GM21529 (cell line): ENCODE data around the gene HTR3A.

Experiments
- ATAC-seq: cut with Tn5 transposase; IDR thresholded peaks from one replicate; pipeline ENCODE4 v1.9.1; 2021; ENCODE audit not compliant: unreplicated experiment

HTR3A gene

GRCh38 chr11:113977701-113978100, 2.8 kb downstream of the HTR3A start:
- no peak for ATAC-seq

GRCh38 chr11:113979431-113979830, 4.5 kb downstream of the HTR3A start:
- no peak for ATAC-seq

- no peak for ATAC-seq
Observed at GRCh38 chr11:113980785-113981184, 5.9 kb downstream of the HTR3A start.

DNA sequence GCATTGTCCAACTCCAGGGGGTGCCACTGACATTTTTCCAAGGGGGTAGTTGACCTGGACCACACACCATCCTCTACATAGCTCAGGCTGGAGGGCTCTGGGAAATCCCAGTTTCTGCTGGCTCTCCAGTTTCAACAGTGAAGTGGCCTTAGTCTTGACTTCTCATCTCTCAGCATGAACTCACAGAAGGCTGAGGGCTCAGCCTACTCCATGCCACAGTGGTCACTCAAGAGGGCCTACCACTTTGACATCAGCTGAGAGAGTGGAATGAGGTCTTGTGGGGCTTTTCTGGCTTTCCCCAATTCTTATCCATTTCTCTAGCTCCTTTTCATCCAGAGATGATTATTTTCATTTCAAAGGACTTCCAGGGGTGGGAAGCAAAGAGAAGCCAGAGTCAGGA, 7.4 kb downstream of the HTR3A start:
- ATAC-seq = no peak

GRCh38 chr11:113984781-113985180, 9.9 kb downstream of the HTR3A start:
- ATAC-seq = no peak

DNA sequence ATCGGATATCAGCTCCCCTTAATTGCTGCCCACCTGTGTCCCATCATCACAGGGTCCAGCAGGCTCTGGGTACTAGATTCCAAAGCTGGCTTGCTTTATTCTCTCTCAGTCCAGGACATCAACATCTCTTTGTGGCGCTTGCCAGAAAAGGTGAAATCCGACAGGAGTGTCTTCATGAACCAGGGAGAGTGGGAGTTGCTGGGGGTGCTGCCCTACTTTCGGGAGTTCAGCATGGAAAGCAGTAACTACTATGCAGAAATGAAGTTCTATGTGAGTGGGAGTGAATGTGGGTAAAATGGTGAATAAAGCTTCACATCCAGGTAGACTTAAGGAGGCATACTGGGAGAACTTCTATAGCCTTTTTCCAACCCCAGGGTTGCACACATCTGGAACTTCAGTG, 11.0 kb downstream of the HTR3A start:
- ATAC-seq = no peak

DNA sequence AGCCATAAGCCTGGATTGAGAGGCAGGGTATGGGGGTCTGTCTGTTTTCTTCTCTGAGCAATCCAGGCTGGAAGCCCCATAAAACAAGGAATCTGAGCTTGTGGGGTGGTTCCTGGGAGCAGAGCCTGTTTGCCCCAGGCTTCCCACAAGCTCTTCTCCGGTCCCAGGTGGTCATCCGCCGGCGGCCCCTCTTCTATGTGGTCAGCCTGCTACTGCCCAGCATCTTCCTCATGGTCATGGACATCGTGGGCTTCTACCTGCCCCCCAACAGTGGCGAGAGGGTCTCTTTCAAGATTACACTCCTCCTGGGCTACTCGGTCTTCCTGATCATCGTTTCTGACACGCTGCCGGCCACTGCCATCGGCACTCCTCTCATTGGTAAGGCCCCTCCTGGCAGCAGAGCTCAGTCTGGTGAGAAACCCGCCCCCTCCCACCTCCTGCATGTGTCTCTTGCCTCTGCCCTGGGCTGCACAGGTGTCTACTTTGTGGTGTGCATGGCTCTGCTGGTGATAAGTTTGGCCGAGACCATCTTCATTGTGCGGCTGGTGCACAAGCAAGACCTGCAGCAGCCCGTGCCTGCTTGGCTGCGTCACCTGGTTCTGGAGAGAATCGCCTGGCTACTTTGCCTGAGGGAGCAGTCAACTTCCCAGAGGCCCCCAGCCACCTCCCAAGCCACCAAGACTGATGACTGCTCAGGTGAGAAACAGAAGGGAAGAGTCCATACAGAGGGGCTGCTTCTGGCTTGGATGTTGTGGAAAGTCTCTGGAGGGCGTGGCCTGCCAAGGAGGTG, 11.6 kb downstream of the HTR3A start:
- ATAC-seq = no peak

DNA sequence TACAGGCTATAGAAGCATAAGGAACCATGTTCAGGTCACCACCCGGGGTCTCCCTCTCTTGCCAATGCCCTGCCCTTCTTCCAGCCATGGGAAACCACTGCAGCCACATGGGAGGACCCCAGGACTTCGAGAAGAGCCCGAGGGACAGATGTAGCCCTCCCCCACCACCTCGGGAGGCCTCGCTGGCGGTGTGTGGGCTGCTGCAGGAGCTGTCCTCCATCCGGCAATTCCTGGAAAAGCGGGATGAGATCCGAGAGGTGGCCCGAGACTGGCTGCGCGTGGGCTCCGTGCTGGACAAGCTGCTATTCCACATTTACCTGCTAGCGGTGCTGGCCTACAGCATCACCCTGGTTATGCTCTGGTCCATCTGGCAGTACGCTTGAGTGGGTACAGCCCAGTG, 14.5 kb downstream of the HTR3A start:
- ATAC-seq = no peak

DNA sequence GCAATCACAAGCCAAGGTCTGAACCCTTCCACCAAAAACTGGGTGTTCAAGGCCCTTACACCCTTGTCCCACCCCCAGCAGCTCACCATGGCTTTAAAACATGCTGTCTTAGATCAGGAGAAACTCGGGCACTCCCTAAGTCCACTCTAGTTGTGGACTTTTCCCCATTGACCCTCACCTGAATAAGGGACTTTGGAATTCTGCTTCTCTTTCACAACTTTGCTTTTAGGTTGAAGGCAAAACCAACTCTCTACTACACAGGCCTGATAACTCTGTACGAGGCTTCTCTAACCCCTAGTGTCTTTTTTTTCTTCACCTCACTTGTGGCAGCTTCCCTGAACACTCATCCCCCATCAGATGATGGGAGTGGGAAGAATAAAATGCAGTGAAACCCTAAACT, 15.0 kb downstream of the HTR3A start:
- ATAC-seq = no peak

- ATAC-seq = no peak
Observed at GRCh38 chr11:113991170-113991569, 16.3 kb downstream of the HTR3A start.

DNA sequence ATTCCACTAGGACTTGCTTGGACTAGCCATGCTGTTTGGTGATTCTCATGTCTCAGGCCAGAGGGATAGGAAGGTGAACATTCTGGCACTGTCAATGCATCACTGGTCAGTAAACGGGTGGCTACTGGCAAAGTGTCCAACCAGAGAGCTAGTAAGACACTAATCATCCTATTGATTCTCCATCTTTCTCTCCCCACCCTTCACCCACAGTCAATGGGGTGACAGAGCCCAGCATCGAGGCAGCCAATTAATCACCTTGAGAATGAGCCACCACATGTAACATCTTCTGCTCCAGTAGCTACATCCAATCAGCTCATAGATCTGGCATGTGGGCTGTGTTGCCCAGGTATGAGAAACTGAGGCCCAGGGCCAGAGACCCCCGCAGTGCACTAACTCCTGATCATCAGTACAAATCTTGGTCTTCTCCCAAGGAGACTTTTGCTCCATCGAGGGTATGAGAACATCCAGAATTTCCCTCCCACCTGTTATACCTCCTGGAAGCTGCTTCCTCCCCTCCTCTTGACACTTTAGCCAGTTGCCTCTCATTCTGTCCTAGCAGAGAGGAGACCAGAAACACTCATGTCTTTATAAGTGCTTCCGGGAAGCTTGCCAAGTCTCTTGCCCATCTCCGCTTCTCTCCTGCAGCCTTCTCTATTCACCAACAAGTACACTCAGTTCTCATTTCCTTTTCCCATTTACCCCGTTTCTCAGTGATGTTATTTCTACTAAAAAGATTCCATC, 17.0 kb downstream of the HTR3A start:
- ATAC-seq = no peak

- ATAC-seq = no peak
Observed at GRCh38 chr11:113992459-113993110, 17.7 kb downstream of the HTR3A start.

DNA sequence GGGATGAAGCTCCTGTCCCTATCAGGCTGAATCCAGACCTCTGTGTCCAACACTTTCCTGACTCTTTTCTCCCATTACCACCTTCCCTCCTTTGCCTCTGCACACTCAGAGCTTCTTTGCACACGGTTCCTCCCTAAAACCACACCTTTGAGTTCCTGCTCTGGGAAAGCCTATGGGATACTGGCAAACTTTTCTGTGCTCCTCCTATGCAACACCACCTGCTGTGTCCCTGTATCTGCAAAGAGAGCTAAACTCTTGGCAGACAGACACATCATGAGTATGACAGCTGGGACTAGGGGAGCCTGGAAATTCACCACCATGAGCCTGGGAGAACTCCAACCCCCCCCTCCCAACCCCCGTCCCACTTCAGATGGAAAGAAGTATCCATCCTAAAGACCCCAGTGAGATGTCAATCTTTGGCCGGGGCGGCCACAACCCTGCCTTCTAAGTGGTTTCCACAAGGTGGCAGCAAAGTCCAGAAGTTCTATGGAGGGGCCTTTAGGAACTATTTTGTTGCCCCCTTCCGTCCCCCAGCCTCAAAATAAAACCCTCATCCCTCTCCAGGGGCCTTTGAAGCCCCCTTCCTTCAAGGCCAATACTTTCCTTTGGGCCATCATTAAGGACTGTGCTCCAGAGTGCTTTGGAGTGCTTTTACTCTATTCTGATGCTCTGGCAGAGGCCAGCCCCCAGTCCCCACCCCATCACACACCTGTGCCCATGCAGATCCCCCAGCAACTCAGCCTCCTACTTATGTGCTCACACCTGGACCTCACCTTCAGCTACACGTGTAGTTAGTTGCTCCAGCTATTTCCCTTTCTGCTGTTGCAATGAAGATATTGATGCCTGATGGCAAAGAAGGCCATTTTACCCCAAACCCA, 19.4 kb downstream of the HTR3A start:
- ATAC-seq = no peak

DNA sequence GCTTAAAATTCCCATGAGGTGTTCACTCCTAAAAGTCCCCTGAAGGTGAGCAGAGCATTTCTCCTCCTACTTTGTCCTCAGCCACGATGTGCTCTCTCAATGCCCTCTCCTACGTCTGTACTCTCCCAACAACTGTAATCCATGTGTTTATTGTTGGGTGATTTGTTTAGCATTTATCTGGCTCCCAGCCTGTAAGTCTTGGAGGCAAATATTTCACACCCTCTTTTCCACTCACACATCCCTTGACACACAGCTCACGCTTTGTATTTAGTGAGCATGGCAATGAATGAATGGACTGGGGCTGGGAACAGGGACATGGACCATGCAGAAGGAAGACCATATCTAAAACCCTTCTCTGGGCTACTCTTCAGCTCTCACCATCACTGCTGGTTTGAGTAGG, 22.6 kb downstream of the HTR3A start:
- no peak for ATAC-seq

GRCh38 chr11:113998574-113998973, 23.7 kb downstream of the HTR3A start:
- ATAC-seq = no peak

- no peak for ATAC-seq
Observed at GRCh38 chr11:114000526-114000925, 25.6 kb downstream of the HTR3A start.

- ATAC-seq = no peak
Observed at GRCh38 chr11:114001416-114001815, 26.5 kb downstream of the HTR3A start.

DNA sequence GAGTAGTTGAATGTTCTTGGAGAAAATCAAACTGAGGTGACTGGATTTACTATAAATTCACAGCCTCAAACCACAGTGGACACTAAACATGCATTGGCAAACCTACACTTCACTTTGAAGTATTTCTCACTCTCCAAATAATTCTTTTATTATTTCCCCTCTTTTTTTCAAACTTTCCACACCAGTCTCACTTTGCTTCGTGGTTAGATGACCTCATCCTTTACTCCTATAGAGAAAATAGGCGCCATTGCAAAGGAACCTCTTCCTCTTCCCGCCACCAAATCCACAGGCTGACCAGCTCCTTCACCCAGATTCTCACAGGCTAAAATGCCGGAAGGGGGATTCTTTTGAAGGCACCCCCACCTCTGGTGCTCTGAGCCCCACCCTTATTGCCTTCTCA, 33.4 kb downstream of the HTR3A start:
- ATAC-seq = no peak

DNA sequence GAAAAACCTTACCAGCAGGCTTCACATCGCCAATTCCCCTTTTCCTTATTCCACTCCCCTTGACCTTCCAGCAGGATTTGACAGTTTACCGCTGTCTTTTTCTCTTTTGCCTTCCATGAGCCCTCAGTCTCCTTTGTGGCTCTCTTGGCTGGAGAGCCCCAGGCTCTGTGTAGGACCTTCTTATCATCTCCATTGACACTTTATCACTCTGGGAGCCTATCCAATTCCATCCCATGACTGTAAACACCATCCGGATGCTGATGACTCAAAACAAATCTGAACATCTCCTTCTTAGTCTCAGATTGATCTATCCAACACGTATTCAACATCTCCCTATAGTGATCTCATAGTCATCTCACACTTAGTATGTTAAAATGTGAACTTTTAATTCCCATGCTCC, 36.0 kb downstream of the HTR3A start:
- ATAC-seq = no peak

GRCh38 chr11:114011443-114011842, 36.5 kb downstream of the HTR3A start:
- no peak for ATAC-seq

- ATAC-seq = no peak
Observed at GRCh38 chr11:114015117-114015516, 40.2 kb downstream of the HTR3A start.
